ENCODE results near the gene ABCA7.

GRCh38 chr19:1055886-1056620 lies 16.1 kb downstream of the ABCA7 start:
- no peak for TF ChIP-seq POLR2A (IDR thresholded peaks at IDR 0.05)
- no peak for TF ChIP-seq CTCF (IDR thresholded peaks at IDR 0.05)
- TF ChIP-seq POLR2AphosphoS5 (IDR thresholded peaks at IDR 0.05), result no peak
